HG02588 (cell line): ENCODE data around the gene ANXA2R.
"Not testable (repeated sequence)": the region's sequence is repeated elsewhere in the genome, so short reads cannot be mapped to it uniquely, and the experiment has no call there.

Experiments
- ATAC-seq: cut with Tn5 transposase; IDR thresholded peaks from one replicate; pipeline ENCODE4 v1.9.1; 2021; ENCODE audit warnings: mild to moderate bottlenecking, moderate library complexity; ENCODE audit not compliant: unreplicated experiment

ANXA2R gene

DNA sequence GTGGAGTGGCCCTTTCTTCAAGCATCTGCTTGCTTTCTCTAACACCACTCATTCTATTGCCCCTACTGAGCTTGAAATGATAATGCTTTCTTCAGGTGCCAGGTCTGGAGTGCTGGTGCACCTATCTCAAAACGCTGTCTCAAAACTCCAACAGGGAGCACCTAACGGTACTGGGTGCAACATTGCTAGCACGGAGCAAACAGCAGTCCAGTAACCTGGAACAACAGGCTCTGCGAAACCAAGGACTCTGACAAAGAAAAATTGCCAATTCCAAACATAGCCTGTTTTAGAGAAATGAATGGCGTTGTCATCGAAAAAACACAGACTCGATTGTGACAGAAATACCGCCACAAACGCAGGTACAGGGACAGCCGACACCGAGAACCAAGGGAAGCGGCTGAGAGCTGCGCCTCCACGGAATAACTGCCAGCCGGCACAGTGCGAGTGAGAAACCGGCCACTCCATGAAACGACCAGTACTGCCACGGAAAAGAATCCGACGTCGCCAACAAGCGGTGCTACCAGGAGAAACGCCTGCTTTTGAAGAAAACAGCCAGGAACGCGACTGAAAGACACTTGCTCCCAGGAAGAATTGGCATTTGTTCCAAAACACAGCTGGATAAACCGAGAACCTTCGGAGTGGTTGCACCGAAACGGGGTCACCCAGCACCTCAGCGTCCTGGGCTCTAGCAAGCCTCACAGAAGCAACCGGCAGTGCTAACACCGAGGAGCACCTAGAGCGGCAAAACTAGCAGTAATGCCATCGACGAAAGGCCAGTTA, 3.1 kb downstream of the ANXA2R start:
- ATAC-seq: no peak

DNA sequence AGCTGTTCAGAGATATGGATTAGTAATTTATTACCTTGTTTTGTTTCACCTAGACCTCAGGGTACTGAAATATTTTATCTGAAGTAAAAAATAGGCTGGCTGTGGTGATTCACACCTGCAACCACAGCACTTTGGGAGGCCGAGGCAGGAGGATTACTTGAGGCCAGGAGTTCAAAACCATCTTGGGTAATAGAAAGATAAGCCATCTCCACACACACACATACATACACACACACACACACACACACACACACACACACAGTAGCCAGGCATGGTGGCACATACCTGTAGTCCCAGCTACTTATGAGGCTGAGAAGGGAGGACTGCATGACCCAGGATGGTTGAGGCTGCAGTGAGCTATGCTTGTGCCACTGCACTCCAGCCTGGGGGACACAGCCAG, 3.7 kb downstream of the ANXA2R start:
- ATAC-seq: no peak

DNA sequence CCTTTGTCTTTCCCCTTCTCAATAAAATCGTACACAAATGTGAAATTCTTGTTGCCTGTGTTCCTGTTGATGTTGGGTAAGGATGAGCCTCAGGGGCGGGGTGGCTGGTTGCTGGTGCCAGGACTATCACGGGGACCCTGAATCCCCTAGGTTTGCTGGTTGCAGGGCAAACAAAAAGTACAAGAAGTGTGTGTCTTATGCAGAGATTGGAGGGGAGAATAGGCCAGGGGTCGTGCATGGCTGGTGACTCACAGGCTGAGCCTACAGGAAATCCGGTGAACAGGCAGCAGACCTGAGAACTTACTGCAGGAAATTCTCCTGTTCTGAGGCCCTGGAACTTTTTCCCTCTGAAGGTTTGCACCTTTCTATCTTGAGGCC, 5.5 kb downstream of the ANXA2R start:
- no peak for ATAC-seq

GRCh38 chr5:43033841-43034590, 6.1 kb downstream of the ANXA2R start:
- ATAC-seq: no peak

DNA sequence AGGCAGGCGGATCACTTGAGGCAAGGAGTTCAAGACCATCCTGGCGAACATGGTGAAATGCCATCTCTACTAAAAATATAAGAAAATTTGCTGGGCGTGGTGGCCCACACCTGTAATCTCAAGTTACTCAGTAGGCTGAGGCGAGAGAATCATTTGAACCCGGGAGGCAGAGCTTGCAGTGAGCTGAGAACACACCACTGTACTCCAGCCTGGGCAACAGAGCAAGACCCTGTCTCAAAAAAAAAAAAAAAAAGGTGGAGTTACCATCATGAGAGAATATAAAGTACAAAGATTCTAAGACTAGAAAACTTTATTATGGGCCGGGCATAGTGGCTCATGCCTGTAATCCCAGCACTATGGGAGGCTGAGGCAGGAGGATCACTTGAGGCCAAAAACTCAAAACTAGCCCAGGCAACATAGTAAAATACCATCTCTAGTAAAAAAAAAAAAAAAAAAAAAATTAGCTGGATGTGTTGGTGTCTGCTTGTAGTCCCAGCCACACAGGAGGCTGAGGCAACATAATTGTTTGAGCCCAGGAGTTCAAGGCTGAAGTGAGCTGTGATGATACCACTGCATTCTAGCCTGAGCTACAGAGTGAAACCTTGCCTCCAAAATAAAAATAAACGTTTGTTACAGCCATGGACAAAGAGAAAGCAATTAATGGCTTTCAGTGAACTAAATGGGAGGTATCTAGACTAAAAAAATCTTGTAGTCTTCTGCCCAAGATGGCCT, 12.9 kb downstream of the ANXA2R start:
- no peak for ATAC-seq

GRCh38 chr5:43025184-43025950, 14.8 kb downstream of the ANXA2R start:
- not testable (repeated sequence) for ATAC-seq

DNA sequence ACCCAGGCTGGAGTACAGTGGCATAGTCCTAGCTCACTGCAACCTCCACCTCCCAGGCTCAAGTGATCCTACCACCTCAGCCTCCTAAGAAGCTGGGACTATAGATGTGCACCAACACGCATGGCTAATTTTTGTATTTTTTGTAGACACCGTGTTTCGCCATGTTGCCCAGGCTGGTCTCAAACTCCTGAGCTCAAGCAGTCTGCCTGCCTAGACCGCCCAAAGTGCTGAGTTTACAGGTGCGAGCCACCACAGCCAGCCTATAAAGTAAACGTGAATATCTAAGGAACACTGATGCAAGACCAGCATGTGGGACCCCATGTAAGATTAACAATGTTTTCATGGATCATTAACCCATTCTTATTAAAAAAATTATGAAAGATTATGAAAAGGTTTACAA, 15.9 kb downstream of the ANXA2R start:
- no peak for ATAC-seq

GRCh38 chr5:43021151-43021550, 19.0 kb downstream of the ANXA2R start:
- ATAC-seq: no peak

- ATAC-seq: peak; percentile 3
Measured at GRCh38 chr5:43020399-43020746, 19.7 kb downstream of the ANXA2R start.

DNA sequence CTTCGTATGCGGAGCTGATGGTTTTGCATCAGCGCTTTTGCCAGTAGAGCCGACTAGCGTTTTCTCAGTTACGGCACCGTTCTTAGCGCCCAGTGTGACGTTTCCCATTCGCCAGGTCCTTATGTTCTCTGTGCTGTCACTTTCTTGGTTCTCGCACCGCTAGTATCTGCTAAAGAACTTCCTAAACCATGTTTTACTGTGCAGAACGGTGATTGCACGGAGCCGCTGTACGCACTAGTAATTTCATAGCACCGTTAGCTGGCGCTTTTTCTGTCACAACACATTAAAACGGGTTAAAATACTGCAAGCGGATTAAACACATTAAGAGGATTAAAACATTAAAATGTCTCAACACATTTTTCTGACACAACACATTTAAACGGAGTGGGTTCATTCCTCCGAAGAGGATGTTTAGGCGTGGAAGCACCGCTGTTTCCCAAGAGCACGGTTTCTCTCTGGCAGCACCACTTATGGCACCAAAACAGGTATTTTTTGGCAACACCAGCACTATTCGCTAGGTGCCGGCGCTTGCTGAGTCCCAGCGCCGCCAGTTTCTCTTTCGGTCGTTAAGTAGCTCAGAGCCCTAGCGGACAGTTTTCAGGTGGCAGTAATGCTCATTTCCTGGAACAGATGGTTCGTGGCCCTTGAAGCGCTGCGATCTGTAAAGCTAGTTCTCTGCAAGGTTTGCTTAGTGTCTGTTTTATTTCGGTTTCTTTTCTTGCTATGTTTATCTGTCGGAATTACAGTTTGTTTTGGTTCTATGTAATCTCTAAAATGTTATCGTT, 20.3 kb downstream of the ANXA2R start:
- peak; percentile 68 for ATAC-seq

GRCh38 chr5:43019291-43019613, 20.9 kb downstream of the ANXA2R start:
- ATAC-seq: no peak

GRCh38 chr5:43017428-43017815, 22.7 kb downstream of the ANXA2R start:
- ATAC-seq: no peak

DNA sequence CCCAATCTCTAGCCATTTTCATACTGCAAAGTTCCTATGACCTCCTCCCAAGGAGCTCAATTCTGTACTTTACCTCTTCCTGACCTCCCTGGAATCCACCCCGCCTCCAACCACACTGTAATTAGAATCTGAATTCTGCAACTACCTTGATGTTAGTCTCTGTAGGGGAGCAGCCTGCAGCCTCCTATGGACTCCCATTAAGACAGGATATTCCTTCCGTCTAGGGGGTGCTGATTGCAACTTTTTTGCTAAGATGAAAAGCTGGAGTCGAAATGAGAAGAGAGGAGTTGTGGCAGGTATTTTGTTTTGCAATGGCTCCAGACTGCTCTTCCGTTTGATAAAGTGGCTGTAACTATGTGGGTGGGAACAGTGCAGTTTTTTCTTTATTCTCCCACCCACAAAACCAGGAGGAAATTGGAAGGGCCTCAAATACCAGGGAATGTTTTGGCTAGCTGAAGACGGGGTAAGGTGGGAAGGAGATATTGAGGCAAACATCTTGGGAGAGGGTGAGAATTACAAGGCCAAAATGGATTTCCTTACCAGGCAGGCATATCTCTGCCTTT, 23.8 kb downstream of the ANXA2R start:
- no peak for ATAC-seq

DNA sequence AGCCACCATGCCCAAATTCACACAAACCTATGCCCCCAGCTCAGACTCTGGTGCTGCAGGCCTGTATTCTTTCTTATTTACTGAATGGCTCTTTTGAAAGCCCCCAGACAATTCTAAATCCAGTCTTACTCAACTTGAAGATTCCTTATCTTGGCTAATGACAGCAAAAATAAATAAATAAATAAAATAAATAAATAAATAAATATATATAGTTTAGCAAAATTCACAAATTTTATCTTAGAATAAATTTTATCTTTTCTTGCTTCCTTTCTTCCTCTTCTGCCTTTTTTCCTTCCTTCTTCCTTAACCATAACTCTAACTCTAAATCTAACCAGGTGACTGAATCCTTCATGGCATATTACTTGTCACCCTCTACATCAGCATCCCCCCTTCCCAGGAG, 25.6 kb downstream of the ANXA2R start:
- ATAC-seq: no peak

- ATAC-seq: no peak
Measured at GRCh38 chr5:43010935-43011315, 29.2 kb downstream of the ANXA2R start.

DNA sequence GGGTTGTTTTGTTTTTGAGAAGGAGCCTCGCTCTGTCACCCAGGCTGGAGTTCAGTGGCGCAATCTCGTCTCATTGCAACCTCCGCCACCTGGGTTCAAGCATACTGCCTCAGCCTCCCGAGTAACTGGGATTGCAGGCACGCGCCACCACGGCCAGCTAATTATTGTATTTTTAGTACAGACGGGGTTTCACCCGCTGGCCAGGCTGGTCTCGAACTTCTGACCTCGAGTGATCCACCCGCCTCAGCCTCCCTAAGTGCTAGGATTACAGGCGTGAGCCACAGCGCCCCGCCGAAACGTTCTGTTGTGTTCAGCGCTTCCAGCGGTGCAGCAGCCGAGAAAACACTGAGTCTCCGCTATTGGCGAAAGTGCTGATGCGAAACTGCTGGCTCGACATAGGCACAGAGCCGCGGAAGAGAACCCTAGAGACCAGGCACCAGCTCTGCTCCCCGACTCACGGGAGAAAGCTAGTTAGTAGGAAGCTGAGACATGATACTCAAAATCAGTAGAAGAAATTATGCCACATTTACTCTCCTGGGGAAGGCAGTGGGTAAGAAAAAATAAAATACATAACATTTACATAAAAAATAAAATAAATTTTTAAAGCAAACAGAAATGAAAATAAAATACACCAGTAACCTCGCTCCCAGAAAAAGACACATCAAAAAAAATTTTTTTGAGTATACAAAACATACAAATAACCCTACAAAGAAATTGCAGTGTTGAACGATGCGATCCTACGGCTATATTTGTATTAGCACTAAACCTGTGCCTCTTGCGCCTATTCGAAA, 31.6 kb downstream of the ANXA2R start:
- peak; percentile 38 for ATAC-seq

DNA sequence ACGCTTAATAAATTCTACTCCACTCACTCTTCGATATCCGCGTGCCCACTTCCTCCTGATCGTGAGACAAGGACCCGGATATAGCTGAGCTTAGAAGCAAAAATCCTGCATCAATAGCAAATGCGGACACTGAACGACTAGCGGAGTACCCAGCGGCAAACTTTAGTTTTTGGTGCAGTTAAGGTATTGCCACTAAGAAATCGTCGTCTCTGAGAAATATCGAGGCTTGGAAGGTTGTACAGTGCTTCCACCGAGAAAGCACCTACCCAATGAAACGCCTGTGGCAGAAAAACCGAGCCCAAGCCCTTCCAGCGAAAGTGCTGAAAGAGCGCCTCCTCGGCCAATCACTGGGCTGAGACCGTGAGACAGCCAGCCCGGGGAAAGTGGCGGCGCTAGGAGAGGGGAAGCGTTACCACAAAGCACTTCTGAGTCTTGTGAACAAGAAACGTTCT, 32.2 kb downstream of the ANXA2R start:
- peak; percentile 47 for ATAC-seq

- peak; percentile 29 for ATAC-seq
Measured at GRCh38 chr5:43007246-43007910, 32.7 kb downstream of the ANXA2R start.
